Endothelial cell of hepatic sinusoid (primary cell): Measurements from ENCODE around the gene MOB1A.

Source experiments
- in situ Hi-C: cut with HindIII; loops from 2 replicates; pipeline ENCODE4 v1.10.0; 2017; ENCODE audit warnings: low sequenced_read_pairs

Gene MOB1A

GRCh38 chr2:74109551-74109950 lies 69.1 kb downstream of the MOB1A start:
- in situ Hi-C loops, result no loop called here

- in situ Hi-C loops, result no loop called here
Observed at GRCh38 chr2:74107071-74107470, 71.6 kb downstream of the MOB1A start.

GRCh38 chr2:74105413-74105812 lies 73.3 kb downstream of the MOB1A start:
- in situ Hi-C loops, result no loop called here

- in situ Hi-C loops, result no loop called here
Observed at GRCh38 chr2:74104839-74105238, 73.8 kb downstream of the MOB1A start.

GRCh38 chr2:74103763-74104162 lies 74.9 kb downstream of the MOB1A start:
- in situ Hi-C loops, result no loop called here
